Adipocyte (in vitro differentiated cells): ENCODE results near the gene PNCK.

ENCODE experiments used
- DNase-seq: peaks from one replicate; pipeline ENCODE4 v3.0.0-alpha.2; 2015; ENCODE audit warnings: low read depth
- H3K27me3 ChIP-seq: replicated peaks from 2 replicates; pipeline ENCODE4 v1.7.0; 2013; ENCODE audit warnings: mild to moderate bottlenecking, low read length, moderate library complexity; ENCODE audit not compliant: control insufficient read depth, insufficient read depth
- H3K36me3 ChIP-seq: 2 replicates; pipeline ENCODE4 v1.7.0; 2013; ENCODE audit warnings: low read length, mild to moderate bottlenecking, moderate library complexity; ENCODE audit not compliant: control insufficient read depth, insufficient read depth, severe bottlenecking
- H3K4me1 ChIP-seq: 2 replicates; pipeline ENCODE4 v1.7.0; 2013; ENCODE audit warnings: mild to moderate bottlenecking, low read length, moderate library complexity; ENCODE audit not compliant: control insufficient read depth, insufficient read depth
- H3K4me3 ChIP-seq: 2 replicates; pipeline ENCODE4 v1.7.0; 2013; ENCODE audit warnings: mild to moderate bottlenecking, low read length, moderate library complexity
- H3K9ac ChIP-seq: 2 replicates; pipeline ENCODE4 v1.7.0; 2013; ENCODE audit warnings: mild to moderate bottlenecking, low read length, moderate library complexity
- H3K9me3 ChIP-seq: 2 replicates; pipeline ENCODE4 v1.7.0; 2013; ENCODE audit warnings: mild to moderate bottlenecking, low read length, moderate library complexity; ENCODE audit not compliant: control insufficient read depth

The PNCK gene

DNA sequence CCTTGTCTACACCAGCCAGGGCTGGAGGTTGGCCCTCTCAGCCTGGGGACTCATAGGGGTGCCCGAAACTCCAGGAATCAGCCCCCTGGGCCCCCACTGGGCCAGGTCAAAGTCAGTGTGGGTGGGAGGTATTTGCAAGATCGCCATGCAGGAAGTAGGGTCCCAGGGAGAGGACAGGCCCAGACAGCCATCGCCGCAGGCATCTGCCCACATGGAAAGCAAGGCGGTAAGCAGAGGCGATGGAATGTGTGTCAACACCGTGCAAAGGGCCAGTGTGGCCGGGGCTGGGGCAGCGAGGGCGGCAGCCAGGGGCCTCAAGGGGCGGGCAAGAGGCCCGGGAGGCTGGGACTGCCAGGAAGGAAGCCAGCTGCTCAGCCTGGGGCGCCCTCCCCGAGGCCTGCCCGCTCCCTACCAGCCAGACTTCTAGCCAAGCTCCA is 45.9 kb downstream of the PNCK start:
- Histone ChIP-seq H3K4me3 (no peak overlapping the region), H3K9ac (no peak overlapping the region), H3K27me3 (peaks cover 52% of the 10 kb centered on the region), H3K9me3 (peaks cover 24% of the 10 kb centered on the region), H3K4me1 (peaks cover 7% of the 10 kb centered on the region), H3K36me3 (no peaks in the 10 kb centered on the region)
- no peak for DNase-seq

DNA sequence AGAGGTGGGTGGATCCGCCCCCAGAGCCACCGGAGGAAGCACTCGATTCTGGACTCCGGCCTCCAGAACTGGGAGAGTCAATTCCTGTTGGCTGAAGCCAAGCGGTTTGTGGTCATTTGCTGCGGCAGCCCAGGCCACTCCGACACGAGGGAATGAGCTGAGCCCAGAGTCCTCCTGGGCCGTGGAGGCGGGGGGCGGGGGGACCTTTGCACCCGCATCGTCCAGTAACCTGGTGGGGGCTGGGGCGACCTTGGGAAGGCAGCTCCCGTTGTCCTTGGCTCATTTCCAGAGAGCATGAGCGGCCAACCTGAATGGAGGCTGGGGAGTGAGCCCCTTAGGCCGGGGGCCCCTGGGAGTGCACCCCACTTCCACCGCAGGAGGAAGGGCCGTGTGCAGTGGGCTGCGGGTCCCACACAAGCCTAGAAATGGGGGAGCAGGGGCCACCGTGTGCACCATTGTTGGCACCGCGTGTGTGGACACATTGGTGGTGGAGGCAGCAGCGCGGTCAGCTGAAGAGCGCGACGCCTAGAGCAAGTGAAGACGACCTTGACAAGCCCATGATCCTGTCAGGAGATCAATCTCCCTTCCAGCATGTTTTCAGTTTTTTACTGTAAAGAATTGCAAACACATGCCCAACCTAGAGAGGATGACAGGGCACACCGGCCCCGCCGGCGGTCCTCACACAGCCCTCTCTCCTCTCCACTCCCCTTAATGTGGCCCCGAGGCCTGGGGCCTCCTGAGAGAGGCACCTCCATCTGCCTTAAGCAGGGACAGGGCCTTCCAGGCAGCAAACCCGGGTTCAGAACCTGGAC is 46.5 kb downstream of the PNCK start:
- H3K36me3 ChIP-seq: no peaks in the 10 kb centered on the region
- no peak overlapping the region for H3K9ac ChIP-seq

DNA sequence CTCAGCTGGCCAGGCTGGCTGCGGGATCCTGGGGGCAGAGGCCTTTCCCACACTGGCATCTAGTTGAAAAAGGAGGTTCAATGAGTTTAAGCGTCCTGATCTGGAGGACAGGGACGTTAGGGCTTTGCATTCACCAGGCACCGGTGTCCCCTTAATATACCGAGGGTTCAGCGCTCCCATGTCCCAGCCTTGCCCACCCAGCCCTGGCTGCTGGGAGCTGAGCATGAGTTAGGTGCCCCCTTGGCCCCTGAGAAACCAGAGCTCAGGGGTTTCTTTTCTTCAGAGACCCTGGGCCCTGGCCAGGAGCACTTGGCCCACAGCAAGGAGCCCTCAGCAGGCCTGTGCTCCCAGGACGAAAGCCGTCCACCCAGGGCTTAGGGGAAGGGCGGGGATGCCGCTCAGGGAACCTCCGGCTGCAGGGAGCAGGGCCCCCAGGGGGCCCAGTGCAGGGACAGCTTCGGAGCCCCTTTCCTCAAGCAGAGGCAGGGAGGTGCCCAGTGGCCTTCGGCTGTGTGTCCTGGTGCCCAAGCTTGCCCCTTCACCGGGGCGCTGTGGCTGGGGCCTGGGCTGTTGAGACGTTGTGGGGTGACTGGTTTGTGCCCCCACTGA is 47.5 kb downstream of the PNCK start:
- DNase-seq: no peak
- no peak overlapping the region for H3K9ac ChIP-seq
- peaks cover 54% of the 10 kb centered on the region for H3K27me3 ChIP-seq
- H3K4me1 ChIP-seq: peaks cover 12% of the 10 kb centered on the region
- H3K9me3 ChIP-seq: peaks cover 15% of the 10 kb centered on the region
- no peaks in the 10 kb centered on the region for H3K36me3 ChIP-seq
- no peak overlapping the region for H3K4me3 ChIP-seq

More for the DNA sequence above, 46.5 kb downstream of the PNCK start:
- H3K27me3 ChIP-seq: peaks cover 56% of the 10 kb centered on the region
- H3K4me1 ChIP-seq: peaks cover 11% of the 10 kb centered on the region
- H3K9me3 ChIP-seq: peaks cover 24% of the 10 kb centered on the region
- H3K4me3 ChIP-seq: no peak overlapping the region
- no peak for DNase-seq

DNA sequence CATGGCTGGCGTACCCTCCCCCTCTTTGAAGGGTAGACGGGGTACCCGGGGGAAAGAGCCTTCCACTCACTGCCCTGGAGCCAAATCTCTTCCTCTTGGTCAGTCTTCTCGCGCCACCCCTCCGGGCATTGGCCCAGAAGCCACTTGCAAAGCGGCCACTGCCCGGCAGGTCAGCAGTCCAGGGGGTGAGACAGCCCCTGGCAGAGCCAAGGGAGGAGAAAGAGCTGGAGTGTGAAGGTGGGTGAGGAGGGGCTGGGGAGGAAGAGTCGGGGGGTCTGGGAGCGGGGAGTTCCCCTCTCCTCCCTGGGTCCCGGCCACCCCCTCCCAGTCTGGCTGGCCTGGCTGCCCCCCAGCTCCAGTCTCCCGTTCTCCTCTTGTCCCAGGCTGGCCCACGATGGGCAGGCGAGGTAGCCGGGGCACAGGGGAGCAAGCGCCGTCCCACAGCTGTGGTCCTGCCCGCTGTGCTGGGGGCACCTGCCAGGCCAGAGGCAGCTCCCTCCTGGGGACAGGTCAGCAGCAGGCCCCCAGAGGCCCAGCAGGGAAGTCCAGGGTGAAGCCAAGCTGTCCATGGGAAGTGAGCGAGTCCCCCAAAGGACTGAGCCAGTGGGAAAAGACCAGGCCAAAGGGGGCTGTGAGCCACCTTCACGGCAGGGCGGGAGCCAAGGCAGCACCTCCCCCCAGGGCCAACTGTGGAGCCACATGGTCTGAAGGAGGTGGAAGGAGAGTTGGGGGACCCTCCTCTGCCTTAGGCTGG is 48.2 kb downstream of the PNCK start:
- Histone ChIP-seq H3K36me3 (no peaks in the 10 kb centered on the region), H3K9ac (no peak overlapping the region), H3K27me3 (peaks cover 53% of the 10 kb centered on the region), H3K4me1 (peaks cover 12% of the 10 kb centered on the region), H3K4me3 (no peak overlapping the region), H3K9me3 (peaks cover 9% of the 10 kb centered on the region)
- no peak for DNase-seq

DNA sequence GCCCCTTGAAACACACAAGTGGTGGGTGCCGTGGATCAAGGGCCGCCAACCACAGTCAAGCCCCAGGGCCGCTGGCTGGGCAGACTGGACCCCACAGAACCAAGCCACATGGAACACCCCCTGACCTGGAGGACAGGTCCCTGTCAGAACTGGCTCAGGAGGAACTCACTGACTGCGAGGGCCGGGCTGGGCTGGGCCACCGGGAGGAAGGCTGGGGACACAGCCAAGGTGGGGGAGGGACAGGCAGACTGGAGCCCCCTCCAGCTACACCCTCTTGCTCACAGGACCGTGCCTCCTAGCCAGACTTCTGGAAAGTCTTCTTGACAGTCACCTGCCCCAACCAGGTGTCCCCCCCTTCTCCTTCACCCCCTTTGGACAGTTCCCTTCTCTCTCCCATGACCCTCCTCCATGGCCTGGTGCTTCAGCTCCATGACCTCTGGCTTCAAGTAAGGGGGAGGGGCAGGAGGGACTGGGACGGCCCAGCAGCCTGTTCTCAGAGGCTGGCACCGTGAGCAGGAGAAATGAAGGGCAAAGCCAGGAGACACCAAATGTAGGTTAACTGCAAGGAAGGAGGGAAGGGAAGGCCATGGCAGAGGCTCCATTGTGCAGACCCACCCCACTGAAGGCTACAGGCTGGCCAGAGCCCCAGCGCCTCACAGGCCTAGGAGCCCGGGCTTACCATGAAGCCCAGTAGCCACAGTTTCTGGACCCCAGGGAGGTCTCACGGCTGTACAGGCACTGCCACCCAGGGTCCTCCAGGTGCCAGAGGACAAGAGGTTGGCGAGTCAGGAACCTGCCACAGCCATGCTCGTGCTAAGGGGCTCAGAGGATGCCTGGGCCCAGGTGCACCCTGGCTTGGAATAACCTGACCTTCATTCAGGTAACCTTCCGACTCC is 49.2 kb downstream of the PNCK start:
- H3K4me3 ChIP-seq: no peak overlapping the region
- no peaks in the 10 kb centered on the region for H3K36me3 ChIP-seq
- H3K4me1 ChIP-seq: peaks cover 12% of the 10 kb centered on the region
- peaks cover 45% of the 10 kb centered on the region for H3K27me3 ChIP-seq
- H3K9me3 ChIP-seq: no peaks in the 10 kb centered on the region
- no peak for DNase-seq
- no peak overlapping the region for H3K9ac ChIP-seq

DNA sequence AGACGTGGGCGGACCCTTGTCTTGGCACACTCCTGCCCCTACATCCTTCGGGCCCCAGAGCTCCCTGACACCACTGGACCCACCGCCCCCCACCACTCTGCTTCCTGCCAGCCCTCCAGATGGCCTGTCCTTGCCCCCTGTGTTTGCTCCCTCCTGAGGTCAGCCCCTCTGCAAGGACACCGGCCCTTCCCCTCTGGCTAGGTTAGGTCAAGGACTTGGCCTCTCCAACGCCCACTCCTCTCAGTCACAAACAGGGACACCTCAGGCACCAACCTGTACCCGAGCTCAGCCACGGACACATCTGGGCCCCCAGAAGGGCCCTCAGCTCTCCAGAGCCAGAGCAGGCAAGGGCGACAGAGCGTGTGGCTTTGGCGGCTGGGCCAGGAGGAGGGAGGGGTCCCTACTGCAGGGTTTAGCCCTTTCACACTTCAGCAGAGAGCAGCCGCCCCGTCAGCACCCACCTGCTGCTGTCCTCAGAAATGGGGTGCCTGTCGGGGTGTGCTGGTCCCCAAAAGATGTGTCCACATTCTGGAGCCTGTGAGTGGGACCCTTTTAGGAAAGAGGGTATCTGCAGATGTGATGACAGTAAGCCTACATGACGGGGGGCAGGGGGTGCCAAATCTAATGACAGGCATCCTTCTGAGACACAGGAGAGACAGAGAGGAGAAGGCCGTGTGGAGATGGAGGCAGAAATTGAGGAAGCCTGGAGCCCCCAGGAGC is 50.1 kb downstream of the PNCK start:
- peaks cover 12% of the 10 kb centered on the region for H3K4me1 ChIP-seq
- H3K9ac ChIP-seq: no peak overlapping the region
- no peaks in the 10 kb centered on the region for H3K36me3 ChIP-seq
- H3K9me3 ChIP-seq: no peaks in the 10 kb centered on the region
- H3K27me3 ChIP-seq: peaks cover 48% of the 10 kb centered on the region
- H3K4me3 ChIP-seq: no peak overlapping the region
- DNase-seq: no peak

DNA sequence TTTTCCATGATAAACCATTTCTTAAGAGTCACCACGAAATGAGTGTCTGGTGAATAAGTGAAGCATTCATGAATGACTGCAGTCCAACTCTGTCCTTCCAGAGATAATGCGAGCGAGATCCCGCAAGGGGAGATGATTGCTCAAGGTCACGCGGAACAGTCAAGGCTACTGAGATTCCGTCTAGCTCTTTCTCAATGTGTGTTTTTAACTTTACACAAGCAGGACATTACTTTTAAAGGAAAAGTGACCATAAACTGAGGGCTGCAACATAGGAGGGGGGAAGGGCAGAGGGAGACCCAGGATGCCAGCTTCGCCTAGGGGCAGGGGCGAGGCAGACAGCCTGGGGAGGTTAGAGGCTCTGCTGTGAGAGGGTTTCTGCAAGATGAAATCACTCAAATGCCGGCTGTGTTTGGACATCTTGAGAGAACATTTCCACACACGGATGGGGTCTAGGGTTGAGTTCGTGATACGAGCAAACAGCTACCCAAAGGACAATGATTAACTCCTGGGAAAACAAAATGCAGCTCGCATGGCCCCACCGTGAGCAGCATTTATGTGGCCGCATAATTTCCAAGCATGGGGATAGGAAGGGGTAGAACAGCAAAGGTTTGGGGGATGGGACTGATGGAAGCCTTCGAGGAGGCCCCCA is 50.8 kb downstream of the PNCK start:
- Histone ChIP-seq H3K4me1 (peaks cover 12% of the 10 kb centered on the region), H3K9me3 (no peaks in the 10 kb centered on the region), H3K27me3 (peaks cover 50% of the 10 kb centered on the region), H3K36me3 (no peaks in the 10 kb centered on the region), H3K9ac (no peak overlapping the region), H3K4me3 (no peak overlapping the region)
- DNase-seq: no peak

DNA sequence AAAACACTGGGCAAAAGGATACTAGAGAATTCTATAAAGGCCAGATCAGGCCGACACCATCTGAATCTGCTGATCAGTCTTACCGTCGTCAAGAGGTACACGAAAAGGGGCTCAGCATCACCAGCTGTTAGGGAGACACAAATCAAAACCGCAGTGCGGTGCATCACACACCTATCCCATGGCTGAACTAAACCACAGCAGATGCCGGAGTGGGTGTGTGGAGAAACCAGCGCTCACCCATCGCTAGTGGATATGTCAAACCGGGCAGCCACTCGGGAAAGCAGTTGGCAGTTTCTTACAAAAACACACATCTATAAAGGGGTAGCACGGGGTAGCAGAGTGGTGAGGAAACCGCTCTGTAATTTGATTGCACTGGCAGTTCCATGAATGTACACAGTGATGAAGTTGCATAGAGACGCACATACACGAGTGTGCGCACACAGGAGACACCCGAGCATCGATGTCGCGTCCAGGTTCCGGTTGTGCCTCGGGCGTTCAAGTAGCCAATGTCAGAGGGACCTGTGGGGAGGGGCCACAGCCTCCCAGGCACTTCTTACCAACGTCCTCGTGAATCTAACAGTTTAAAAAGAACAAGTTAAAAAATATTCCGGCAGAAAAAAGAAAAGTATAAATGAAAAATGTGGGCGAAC is 51.5 kb downstream of the PNCK start:
- peaks cover 12% of the 10 kb centered on the region for H3K4me1 ChIP-seq
- H3K9me3 ChIP-seq: no peaks in the 10 kb centered on the region
- peaks cover 58% of the 10 kb centered on the region for H3K27me3 ChIP-seq
- DNase-seq: no peak
- H3K9ac ChIP-seq: no peak overlapping the region
- no peak overlapping the region for H3K4me3 ChIP-seq
- H3K36me3 ChIP-seq: no peaks in the 10 kb centered on the region

DNA sequence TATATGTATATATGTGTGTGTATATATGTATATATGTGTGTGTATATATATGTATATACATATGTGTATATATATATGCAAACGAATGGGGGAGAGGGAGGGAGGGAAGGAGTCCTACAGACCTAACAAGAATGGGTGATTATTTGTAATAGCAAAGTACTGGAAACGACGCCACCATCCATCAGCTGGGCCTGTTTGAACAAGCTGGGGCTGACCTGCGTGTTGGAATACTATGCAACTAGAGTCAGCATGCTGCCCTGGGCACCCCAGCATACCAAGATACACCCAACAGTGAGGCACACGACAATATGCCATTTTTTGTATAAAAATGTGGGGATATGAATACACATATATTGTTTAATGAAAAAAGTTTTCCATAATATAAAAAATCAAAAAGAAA is 53.0 kb downstream of the PNCK start:
- H3K36me3 ChIP-seq: no peaks in the 10 kb centered on the region
- H3K27me3 ChIP-seq: peaks cover 73% of the 10 kb centered on the region
- H3K9ac ChIP-seq: no peak overlapping the region
- H3K4me1 ChIP-seq: peaks cover 12% of the 10 kb centered on the region
- H3K9me3 ChIP-seq: no peaks in the 10 kb centered on the region
- no peak overlapping the region for H3K4me3 ChIP-seq
- no peak for DNase-seq
